K562 (cell line): ENCODE measurements around the gene TMEM181. TPM values are rescaled to one million over a fixed set of nuclear protein-coding genes. Genes with fewer than 3 reads are reported as not detected.
A peak's percentile ranks its signal among the peaks of the same experiment; 100 is the strongest.

Experiments
- ATAC-seq: fragments of 200-7000 bp; cut with Tn5 transposase; 3 replicates; pipeline ENCODE4 v1.9.1; 2020; ENCODE audit warnings: moderate library complexity
- BruUV-seq: library from RNA; stranded (reverse); fragments of 400-500 nt; replicated peaks from 2 replicates; lab custom pipeline; 2021; lab: Mats Ljungman, UMichigan
- CTCF ChIA-PET: fragments of 300-600 bp; formaldehyde crosslinking; extraction: SDS; loops from one replicate; lab custom pipeline; 2021; ENCODE audit warnings: low intra/inter-chr PET ratio; lab: Yijun Ruan, JAX
- POLR2A ChIA-PET: fragments of 300-600, 350-650 bp; sonication (Branson Sonifier 250); formaldehyde crosslinking; extraction: SDS; loops from one replicate; lab custom pipeline; 2021; ENCODE audit warnings: antibody characterized with exemption, inconsistent platforms; lab: Yijun Ruan, JAX
- DNase-seq, 4 experiments: peaks; one replicate each; pipeline versions ENCODE4 v3.0.0 to v3.0.0-alpha.2; 2011 to 2018; ENCODE audit warnings: low spot score in 3 of 4, mixed read lengths in 3 of 4; ENCODE audit errors: extremely low read depth in 1 of 4
- FAIRE-seq: peaks from 2 replicates; lab custom pipeline; 2011; peaks lifted over from hg19 to GRCh38; lab: Jason Lieb, UNC
- H2AFZ ChIP-seq: 2 replicates; pipeline ENCODE4 v1.6.0; 2011; ENCODE audit warnings: low read depth, low read length, control low read depth, inconsistent platforms
- H3K27ac ChIP-seq: fragments of 200-600 bp; 3 replicates; pipeline ENCODE4 v1.8.0; 2011; ENCODE audit warnings: low read depth, mild to moderate bottlenecking, control low read depth, inconsistent platforms, low read length, moderate library complexity, mixed read lengths; ENCODE audit errors: extremely low read depth
- H3K27me3 ChIP-seq, 2 experiments: fragments of 300-600 bp in 1 of 2; 2 replicates in 1 of 2; 3 replicates in 1 of 2; pipeline versions ENCODE4 v1.6.0 to v1.8.0; 2011; ENCODE audit warnings: inconsistent platforms in 2 of 2, low read length in 2 of 2, mild to moderate bottlenecking in 1 of 2, mixed read lengths in 1 of 2, moderate library complexity in 1 of 2; ENCODE audit not compliant: control insufficient read depth in 2 of 2, insufficient read depth in 2 of 2
- H3K36me3 ChIP-seq: fragments of 300-600 bp; 3 replicates; pipeline ENCODE4 v1.8.0; 2011; ENCODE audit warnings: mild to moderate bottlenecking, low read length, inconsistent platforms; ENCODE audit not compliant: control insufficient read depth, insufficient read depth
- H3K4me1 ChIP-seq, 2 experiments: fragments of 200-600 bp in 1 of 2; replicated peaks in 1 of 2; 2 replicates in 1 of 2; 3 replicates in 1 of 2; pipeline versions ENCODE4 v1.5.1 to v1.8.0; 2011; ENCODE audit warnings: inconsistent platforms in 2 of 2, low read length in 2 of 2, mild to moderate bottlenecking in 1 of 2, mixed read lengths in 1 of 2, moderate library complexity in 1 of 2; ENCODE audit not compliant: control insufficient read depth in 2 of 2, insufficient read depth in 2 of 2
- H3K4me2 ChIP-seq: 2 replicates; pipeline ENCODE4 v1.6.1; 2011; ENCODE audit warnings: low read length, control low read depth, inconsistent platforms, mixed read lengths; ENCODE audit not compliant: insufficient read depth
- H3K4me3 ChIP-seq: fragments of 200-600 bp; sonication (generic), shearing (Covaris generic); 2 replicates; pipeline ENCODE4 v1.5.1; 2016; ENCODE audit warnings: control low read depth, inconsistent platforms
- H3K79me2 ChIP-seq: fragments of 200-600 bp; 3 replicates; pipeline ENCODE4 v1.8.0; 2011; ENCODE audit warnings: low read length, inconsistent platforms; ENCODE audit not compliant: control insufficient read depth, insufficient read depth
- H3K9ac ChIP-seq, 2 experiments: 2 replicates each; pipeline versions ENCODE4 v1.6.0 to v1.6.1; 2011; ENCODE audit warnings: low read depth in 2 of 2, low read length in 2 of 2, control low read depth in 1 of 2, inconsistent platforms in 1 of 2, mild to moderate bottlenecking in 1 of 2, mixed read lengths in 1 of 2; ENCODE audit not compliant: insufficient read depth in 1 of 2
- H3K9me1 ChIP-seq: one replicate; pipeline ENCODE4 v1.6.0; 2011; ENCODE audit warnings: inconsistent platforms, mild to moderate bottlenecking, low read length, moderate library complexity; ENCODE audit not compliant: control insufficient read depth, insufficient read depth
- H3K9me3 ChIP-seq: replicated peaks from 2 replicates; pipeline ENCODE4 v1.5.1; 2011; ENCODE audit warnings: low read depth, low read length, inconsistent platforms; ENCODE audit not compliant: control insufficient read depth, insufficient read depth
- H4K20me1 ChIP-seq: replicated peaks from 2 replicates; pipeline ENCODE4 v1.6.1; 2011; ENCODE audit warnings: low read length, inconsistent platforms, mixed read lengths; ENCODE audit not compliant: control insufficient read depth, insufficient read depth
- C11orf30 ChIP-seq: fragments of 450-650 bp; IDR thresholded peaks from 2 replicates; pipeline ENCODE4 v1.6.1; 2016; ENCODE audit warnings: low read depth, mild to moderate bottlenecking
- CTCF ChIP-seq, 3 experiments: IDR thresholded peaks in 2 of 3; conservative IDR thresholded peaks in 1 of 3; 2 replicates each; pipeline ENCODE4 v1.5.1; 2011 to 2012; ENCODE audit warnings: low read length in 3 of 3, mild to moderate bottlenecking in 3 of 3, control low read depth in 2 of 3, improper control_type of control experiment in 1 of 3, inconsistent platforms in 1 of 3, low read depth in 1 of 3, mixed read lengths in 1 of 3, moderate library complexity in 1 of 3; ENCODE audit not compliant: insufficient read depth in 2 of 3
- DDX20 ChIP-seq: fragments of 450-650 bp; IDR thresholded peaks from 2 replicates; pipeline ENCODE4 v1.6.1; 2016; ENCODE audit warnings: missing genetic modification characterization, low read depth, mild to moderate bottlenecking, missing compliant biosample characterization, moderate library complexity
- MAFG ChIP-seq: fragments of 450-650 bp; conservative IDR thresholded peaks from 2 replicates; pipeline ENCODE4 v1.6.1; 2016; ENCODE audit warnings: missing genetic modification characterization, missing compliant biosample characterization
- MCM7 ChIP-seq, 2 experiments: fragments of 450-650 bp; IDR thresholded peaks; 2 replicates each; pipeline ENCODE4 v1.6.1; 2016 to 2018
- NFRKB ChIP-seq: fragments of 450-650 bp; IDR thresholded peaks from 2 replicates; pipeline ENCODE4 v1.6.1; 2016; ENCODE audit warnings: low read depth
- PKNOX1 ChIP-seq: fragments of 450-650 bp; IDR thresholded peaks from 2 replicates; pipeline ENCODE4 v1.6.1; 2016
- POLR2AphosphoS2 ChIP-seq: IDR thresholded peaks from 2 replicates; pipeline ENCODE4 v1.6.1; 2012; ENCODE audit warnings: low read length, improper control_type of control experiment
- RAD21 ChIP-seq, 2 experiments: fragments of 250-450 bp in 1 of 2; fragments of 450-650 bp in 1 of 2; sonication (Bioruptor Pico) in 1 of 2; formaldehyde crosslinking in 1 of 2; IDR thresholded peaks in 1 of 2; conservative IDR thresholded peaks in 1 of 2; 2 replicates each; pipeline versions ENCODE4 v1.4.0 to v1.8.0; 2020 to 2022; ENCODE audit warnings: mild to moderate bottlenecking in 2 of 2, moderate library complexity in 1 of 2
- TAF9B ChIP-seq: fragments of 450-650 bp; IDR thresholded peaks from 2 replicates; pipeline ENCODE4 v1.6.1; 2018; ENCODE audit warnings: mild to moderate bottlenecking; ENCODE audit not compliant: partially characterized antibody
- TRIM24 ChIP-seq, 2 experiments: fragments of 450-650 bp; IDR thresholded peaks; 2 replicates each; pipeline ENCODE4 v1.6.1; 2016
- YBX1 ChIP-seq: fragments of 450-650 bp; IDR thresholded peaks from 2 replicates; pipeline ENCODE4 v1.7.1; 2016; ENCODE audit warnings: mild to moderate bottlenecking
- ZFP1 ChIP-seq: fragments of 450-650 bp; formaldehyde crosslinking; IDR thresholded peaks from 2 replicates; pipeline ENCODE4 v1.4.0; 2020; ENCODE audit warnings: mild to moderate bottlenecking, mixed read lengths
- WGBS: fragments of 100-300 bp; shearing (Covaris generic); methylation state at CpG from one replicate; pipeline ENCODE4 v1.1.6; 2016; ENCODE audit warnings: low coverage, mixed read lengths; ENCODE audit not compliant: insufficient coverage; ENCODE audit errors: missing lambda C conversion rate; 5-methylcytosine and 5-hydroxymethylcytosine counted together
- in situ Hi-C: fragments of 300-500 bp; cut with MboI; formaldehyde crosslinking; loops from 4 replicates; pipeline ENCODE4 v1.15.0; 2018; ENCODE audit warnings: inconsistent platforms, mixed read lengths
- intact Hi-C: fragments of 100-400 bp; cut with micrococcal nuclease; formaldehyde crosslinking; loops from 2 replicates; pipeline ENCODE4 v1.14.2; 2022
- polyA plus RNA-seq, 8 experiments: library from polyadenylated mRNA; depleted of rRNA in 4 of 8; stranded (reverse) in 5 of 8; unstranded in 3 of 8; fragments of >200 nt; fragmentation: Nextera tagmentation in 2 of 8; fragmentation: Illumina TruSeq in 1 of 8; extraction: Ambion mirVana in 2 of 8; extraction: Trizol in 1 of 8; gene quantifications; 2 replicates each; pipeline versions ENCODE4 v1.2.1 to v1.2.3, GENCODE V29; 2011 to 2014; ENCODE audit warnings: inconsistent platforms in 1 of 8, missing spikeins in 1 of 8
- total RNA-seq, 7 experiments: library from RNA; depleted of rRNA in 6 of 7; stranded (reverse); fragments of >200 nt in 6 of 7; fragmentation: Illumina TruSeq in 2 of 7; extraction: Trizol in 2 of 7; gene quantifications; 2 replicates each; pipeline versions ENCODE4 v1.2.1 to v1.2.3, GENCODE V29; 2011 to 2021; ENCODE audit warnings: low replicate concordance in 1 of 7

Gene TMEM181
- total and polyA plus RNA-seq, 9 of the 15 experiments (the other 6 are each of a cell fraction or from before 2014, with no cell fraction given) = 5.6 to 27.2 (median 19.9) TPM

- H3K9me3 ChIP-seq = no peaks in the 10 kb centered on the region
- 95% methylated on average over 5 of the region's 5 CpGs for WGBS
- DNase-seq (peak in 2 of 4 experiments; percentile 55 to 56), FAIRE-seq (no peak), ATAC-seq (peak; percentile 50; the same call in 2 of the 3 replicates)
- H3K79me2 ChIP-seq = no peaks in the 10 kb centered on the region
- BruUV-seq = no TSS peak
- no peaks in the 10 kb centered on the region for H3K27me3 ChIP-seq
- peaks cover 0 to 4% of the 10 kb centered on the region in 2 experiments; a peak in 1 of 5 replicates for H3K4me1 ChIP-seq
- H4K20me1 ChIP-seq = no peaks in the 10 kb centered on the region
- H3K9me1 ChIP-seq = no peaks in the 10 kb centered on the region
- no peak overlapping the region for H3K27ac ChIP-seq
- ChIA-PET CTCF (no interaction called here), POLR2A (interaction anchor here (0.9 to 1.0 kb wide), 2 partner anchors 10 kb away, joined by 3 to 5 read pairs; no protein-coding TSS in a partner anchor)
- no peak overlapping the region for H2AFZ ChIP-seq
- no peak overlapping the region for H3K9ac ChIP-seq
- intact Hi-C loops = no loop called here
- in situ Hi-C loops = no loop called here
- no peak for TF ChIP-seq TRIM24 (IDR thresholded peaks at IDR 0.05)
- TF ChIP-seq PKNOX1 = no peak
- no peak for TF ChIP-seq TAF9B
- no peak for TF ChIP-seq MCM7 (IDR thresholded peaks at IDR 0.05)
- TF ChIP-seq POLR2AphosphoS2 = no peak
- TF ChIP-seq MAFG (tag) = no peak
- peak in 1 of 2 experiments; percentile 25; a peak in 2 of 4 replicates for TF ChIP-seq RAD21 (CRISPR knock-in tag; conservative IDR thresholded peaks at IDR 0.05 in 1 of 2, IDR thresholded peaks at IDR 0.05 in 1 of 2)
- TF ChIP-seq CTCF (IDR thresholded peaks at IDR 0.05 in 2 of 3, conservative IDR thresholded peaks at IDR 0.05 in 1 of 3; ENCODE audit: insufficient read depth in 2 of 3, low read depth in 1 of 3, low read length in 3 of 3) = peak; percentile 29 to 43 (median 34); a peak in 4 of 6 replicates
- no peak for TF ChIP-seq ZFP1 (CRISPR knock-in tag)
- no peak for TF ChIP-seq C11orf30
- no peak for TF ChIP-seq DDX20 (tag)
- TF ChIP-seq NFRKB = no peak
- no peak for TF ChIP-seq YBX1
- peaks cover 93% of the 10 kb centered on the region for H3K36me3 ChIP-seq
- H3K4me3 ChIP-seq = no peak overlapping the region
- H3K4me2 ChIP-seq = no peak overlapping the region
These were observed 35.3 kb downstream of the TMEM181 start for GRCh38 chr6:158595223-158595622.
